22Rv1 (cell line): ENCODE results near the gene ZNF766.

Experiments
- ZFX ChIP-seq: fragments of 450-650 bp; IDR thresholded peaks from 2 replicates; pipeline ENCODE4 v1.6.1; 2017; ENCODE audit warnings: antibody characterized with exemption, borderline replicate concordance
- TF ChIP-seq, protein P1 (sequence below): fragments of 450-650 bp; IDR thresholded peaks from 2 replicates; pipeline ENCODE4 v1.5.1; 2017; ENCODE audit warnings: mild to moderate bottlenecking

DNA sequence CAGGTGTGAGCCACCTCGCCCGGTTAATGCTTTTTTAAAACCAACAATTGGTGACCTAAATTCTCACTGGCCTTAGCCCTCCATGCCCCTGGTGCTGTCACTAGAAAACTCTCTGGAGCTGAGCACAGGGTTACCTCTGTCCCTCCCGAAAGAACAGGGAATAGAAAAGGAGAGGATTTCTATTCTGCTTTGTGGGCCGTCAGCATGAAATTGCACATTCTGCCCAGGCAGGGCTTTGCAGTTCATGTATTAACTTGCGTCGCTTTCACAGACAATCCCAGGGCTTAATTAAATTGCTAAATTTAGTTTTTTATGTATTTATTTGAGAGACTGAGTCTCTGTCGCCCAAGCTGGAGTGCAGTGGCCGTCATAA lies 27.0 kb downstream of the ZNF766 start:
- TF ChIP-seq, protein P1, sequence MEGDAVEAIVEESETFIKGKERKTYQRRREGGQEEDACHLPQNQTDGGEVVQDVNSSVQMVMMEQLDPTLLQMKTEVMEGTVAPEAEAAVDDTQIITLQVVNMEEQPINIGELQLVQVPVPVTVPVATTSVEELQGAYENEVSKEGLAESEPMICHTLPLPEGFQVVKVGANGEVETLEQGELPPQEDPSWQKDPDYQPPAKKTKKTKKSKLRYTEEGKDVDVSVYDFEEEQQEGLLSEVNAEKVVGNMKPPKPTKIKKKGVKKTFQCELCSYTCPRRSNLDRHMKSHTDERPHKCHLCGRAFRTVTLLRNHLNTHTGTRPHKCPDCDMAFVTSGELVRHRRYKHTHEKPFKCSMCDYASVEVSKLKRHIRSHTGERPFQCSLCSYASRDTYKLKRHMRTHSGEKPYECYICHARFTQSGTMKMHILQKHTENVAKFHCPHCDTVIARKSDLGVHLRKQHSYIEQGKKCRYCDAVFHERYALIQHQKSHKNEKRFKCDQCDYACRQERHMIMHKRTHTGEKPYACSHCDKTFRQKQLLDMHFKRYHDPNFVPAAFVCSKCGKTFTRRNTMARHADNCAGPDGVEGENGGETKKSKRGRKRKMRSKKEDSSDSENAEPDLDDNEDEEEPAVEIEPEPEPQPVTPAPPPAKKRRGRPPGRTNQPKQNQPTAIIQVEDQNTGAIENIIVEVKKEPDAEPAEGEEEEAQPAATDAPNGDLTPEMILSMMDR = no peak
- TF ChIP-seq ZFX = no peak
